GM19463 (cell line): Measurements from ENCODE around the gene NEFH.

Experiments used
- ATAC-seq: cut with Tn5 transposase; IDR thresholded peaks from one replicate; pipeline ENCODE4 v1.9.1; 2021; ENCODE audit warnings: mild to moderate bottlenecking, moderate library complexity; ENCODE audit not compliant: unreplicated experiment

NEFH gene

GRCh38 chr22:29493636-29494035 is 13.6 kb downstream of the NEFH start:
- no peak for ATAC-seq

GRCh38 chr22:29499852-29500251 is 19.8 kb downstream of the NEFH start:
- ATAC-seq, result no peak

GRCh38 chr22:29503811-29504372 is 23.9 kb downstream of the NEFH start:
- ATAC-seq, result no peak

- no peak for ATAC-seq
Observed at GRCh38 chr22:29509298-29509697, 29.3 kb downstream of the NEFH start.

- ATAC-seq, result no peak
Observed at GRCh38 chr22:29509815-29510214, 29.8 kb downstream of the NEFH start.

GRCh38 chr22:29510542-29510941 is 30.5 kb downstream of the NEFH start:
- no peak for ATAC-seq

- no peak for ATAC-seq
Observed at GRCh38 chr22:29511126-29511862, 31.3 kb downstream of the NEFH start.

- ATAC-seq, result no peak
Observed at GRCh38 chr22:29512031-29512430, 32.0 kb downstream of the NEFH start.

GRCh38 chr22:29517215-29517908 is 37.3 kb downstream of the NEFH start:
- ATAC-seq, result no peak

GRCh38 chr22:29518427-29518826 is 38.4 kb downstream of the NEFH start:
- ATAC-seq, result no peak

- ATAC-seq, result no peak
Observed at GRCh38 chr22:29519996-29520395, 40.0 kb downstream of the NEFH start.

GRCh38 chr22:29520851-29521250 is 40.8 kb downstream of the NEFH start:
- ATAC-seq, result no peak

GRCh38 chr22:29521526-29521925 is 41.5 kb downstream of the NEFH start:
- ATAC-seq, result no peak

- no peak for ATAC-seq
Observed at GRCh38 chr22:29523761-29524160, 43.7 kb downstream of the NEFH start.

- ATAC-seq, result no peak
Observed at GRCh38 chr22:29524442-29525191, 44.6 kb downstream of the NEFH start.

GRCh38 chr22:29528144-29528543 is 48.1 kb downstream of the NEFH start:
- ATAC-seq, result no peak

GRCh38 chr22:29530716-29531115 is 50.7 kb downstream of the NEFH start:
- no peak for ATAC-seq

- no peak for ATAC-seq
Observed at GRCh38 chr22:29531419-29531818, 51.4 kb downstream of the NEFH start.

GRCh38 chr22:29536411-29536810 is 56.4 kb downstream of the NEFH start:
- no peak for ATAC-seq

- no peak for ATAC-seq
Observed at GRCh38 chr22:29539105-29539504, 59.1 kb downstream of the NEFH start.
